SK-N-SH (cell line): ENCODE results near the gene LRCH2. TPM values are rescaled to one million over a fixed set of nuclear protein-coding genes. Genes with fewer than 3 reads are reported as not detected.

Experiments
- CTCF ChIA-PET: fragments of 300-600, 350-600 bp; formaldehyde crosslinking; extraction: SDS; loops from one replicate; lab custom pipeline; 2021; lab: Yijun Ruan, JAX
- POLR2A ChIA-PET: fragments of 350-600 bp; sonication (Branson Sonifier 250); formaldehyde crosslinking; extraction: SDS; loops from one replicate; lab custom pipeline; 2020; ENCODE audit warnings: antibody characterized with exemption, inconsistent platforms; lab: Yijun Ruan, JAX
- DNase-seq: peaks from one replicate; pipeline ENCODE4 v3.0.0; 2012
- H2AFZ ChIP-seq: fragments of 200-600 bp; sonication (generic); 2 replicates; pipeline ENCODE4 v1.8.1; 2016; ENCODE audit warnings: antibody characterized with exemption, mild to moderate bottlenecking, low read depth
- H3F3A ChIP-seq: fragments of 200-600 bp; sonication (generic); replicated peaks from 2 replicates; pipeline ENCODE3; 2016; ENCODE audit warnings: antibody characterized with exemption, mild to moderate bottlenecking; ENCODE audit not compliant: insufficient read depth
- H3K27ac ChIP-seq, 2 experiments: fragments of 200-500 bp in 1 of 2; fragments of 200-600 bp in 1 of 2; sonication (Bioruptor generic) in 1 of 2; sonication (generic), shearing (Covaris generic) in 1 of 2; 2 replicates each; pipeline versions ENCODE4 v1.5.1 to v1.6.1; 2014 to 2016; ENCODE audit warnings: low read depth in 2 of 2, inconsistent platforms in 1 of 2, low read length in 1 of 2, mild to moderate bottlenecking in 1 of 2, mixed read lengths in 1 of 2
- H3K27me3 ChIP-seq: fragments of 200-600 bp; sonication (generic), shearing (Covaris generic); 2 replicates; pipeline ENCODE4 v1.6.1; 2016; ENCODE audit warnings: mixed run types; ENCODE audit not compliant: insufficient read depth
- H3K36me3 ChIP-seq, 2 experiments: fragments of 200-500 bp in 1 of 2; fragments of 200-600 bp in 1 of 2; sonication (Bioruptor generic) in 1 of 2; sonication (generic) in 1 of 2; replicated peaks in 1 of 2; 2 replicates each; pipeline versions ENCODE3 to v1.5.1; 2014 to 2016; ENCODE audit warnings: low read length in 1 of 2, mild to moderate bottlenecking in 1 of 2; ENCODE audit not compliant: insufficient read depth in 2 of 2, control insufficient read depth in 1 of 2
- H3K4me1 ChIP-seq, 2 experiments: fragments of 200-500 bp in 1 of 2; fragments of 200-600 bp in 1 of 2; sonication (Bioruptor generic) in 1 of 2; sonication (generic), shearing (Covaris generic) in 1 of 2; 2 replicates each; pipeline versions ENCODE4 v1.5.1 to v1.6.1; 2014 to 2016; ENCODE audit warnings: low read depth in 1 of 2, low read length in 1 of 2, mixed run types in 1 of 2; ENCODE audit not compliant: insufficient read depth in 2 of 2, control insufficient read depth in 1 of 2
- H3K4me2 ChIP-seq: fragments of 200-600 bp; sonication (generic), shearing (Covaris generic); 2 replicates; pipeline ENCODE4 v1.6.1; 2017; ENCODE audit warnings: mixed run types
- H3K4me3 ChIP-seq, 2 experiments: fragments of 200-500 bp in 1 of 2; fragments of 200-600 bp in 1 of 2; sonication (Bioruptor generic) in 1 of 2; sonication (generic), shearing (Covaris generic) in 1 of 2; 2 replicates each; pipeline versions ENCODE4 v1.5.1 to v1.8.1; 2014 to 2016; ENCODE audit warnings: low read depth in 2 of 2, inconsistent platforms in 1 of 2, low read length in 1 of 2, mild to moderate bottlenecking in 1 of 2, mixed read lengths in 1 of 2, moderate library complexity in 1 of 2
- H3K79me2 ChIP-seq: fragments of 200-600 bp; sonication (generic); 2 replicates; pipeline ENCODE4 v1.8.1; 2017; ENCODE audit warnings: mild to moderate bottlenecking; ENCODE audit not compliant: insufficient read depth
- H3K9ac ChIP-seq: fragments of 200-600 bp; sonication (generic); 2 replicates; pipeline ENCODE4 v1.6.1; 2017; ENCODE audit warnings: mixed run types
- H3K9me2 ChIP-seq: fragments of 200-600 bp; sonication (generic); 2 replicates; pipeline ENCODE4 v1.6.1; 2017; ENCODE audit warnings: mixed run types
- H3K9me3 ChIP-seq: fragments of 200-600 bp; sonication (generic); 2 replicates; pipeline ENCODE4 v1.6.1; 2017; ENCODE audit warnings: mixed run types, mild to moderate bottlenecking, moderate library complexity
- H4K20me1 ChIP-seq: fragments of 200-600 bp; sonication (generic); 2 replicates; pipeline ENCODE4 v1.6.1; 2017; ENCODE audit warnings: mild to moderate bottlenecking, mixed run types; ENCODE audit not compliant: insufficient read depth
- ELF1 ChIP-seq: IDR thresholded peaks from 2 replicates; pipeline ENCODE4 v1.4.0; 2012
- EZH2phosphoT487 ChIP-seq: fragments of 200-600 bp; sonication (generic); IDR thresholded peaks from 2 replicates; pipeline ENCODE4 v1.6.1; 2017; ENCODE audit warnings: low read depth, mixed run types, mild to moderate bottlenecking, antibody characterized with exemption, moderate library complexity, borderline replicate concordance
- FOSL2 ChIP-seq: IDR thresholded peaks from 2 replicates; pipeline ENCODE4 v1.4.0; 2012; ENCODE audit warnings: low read depth, mild to moderate bottlenecking, moderate library complexity, borderline replicate concordance
- FOXJ3 ChIP-seq: sonication (generic); formaldehyde crosslinking; IDR thresholded peaks from 2 replicates; pipeline ENCODE4 v1.5.1; 2020; ENCODE audit warnings: mild to moderate bottlenecking, missing genetic modification reagents
- GATA2 ChIP-seq: sonication (generic); formaldehyde crosslinking; IDR thresholded peaks from 2 replicates; pipeline ENCODE4 v1.5.0; 2020; ENCODE audit warnings: mild to moderate bottlenecking, missing genetic modification reagents
- JUND ChIP-seq: IDR thresholded peaks from 2 replicates; pipeline ENCODE4 v1.4.0; 2012
- MEF2A ChIP-seq: IDR thresholded peaks from 2 replicates; pipeline ENCODE4 v1.4.0; 2012; ENCODE audit warnings: low read depth, borderline replicate concordance
- NFIC ChIP-seq: IDR thresholded peaks from 2 replicates; pipeline ENCODE4 v1.4.0; 2012; ENCODE audit warnings: borderline replicate concordance
- POLR2AphosphoS5 ChIP-seq: IDR thresholded peaks from 2 replicates; pipeline ENCODE4 v1.6.1; 2012; ENCODE audit warnings: low read depth, low read length
- RCOR1 ChIP-seq: fragments of 150-350 bp; IDR thresholded peaks from 2 replicates; pipeline ENCODE4 v1.6.1; 2017; ENCODE audit warnings: antibody characterized with exemption, low read length
- RXRA ChIP-seq: IDR thresholded peaks from 2 replicates; pipeline ENCODE4 v1.4.0; 2012; ENCODE audit warnings: low read depth, mild to moderate bottlenecking, borderline replicate concordance
- SIN3A ChIP-seq: IDR thresholded peaks from 2 replicates; pipeline ENCODE4 v1.6.1; 2012; ENCODE audit warnings: low read depth, mild to moderate bottlenecking, low read length, moderate library complexity, borderline replicate concordance
- TCF12 ChIP-seq: IDR thresholded peaks from 2 replicates; pipeline ENCODE4 v1.4.0; 2012
- YY1 ChIP-seq: IDR thresholded peaks from 2 replicates; pipeline ENCODE4 v1.4.0; 2012; ENCODE audit warnings: low read depth, mild to moderate bottlenecking
- WGBS: methylation state at CpG from one replicate; pipeline ENCODE4 v1.1.6; 2017; ENCODE audit warnings: low lambda C conversion rate; 5-methylcytosine and 5-hydroxymethylcytosine counted together
- polyA plus RNA-seq, 3 experiments: library from polyadenylated mRNA; depleted of rRNA; stranded (reverse); fragments of >200 nt; gene quantifications; 2 replicates each; pipeline ENCODE4 v1.2.3, GENCODE V29; 2012
- TF ChIP-seq, protein P1 (sequence below): fragments of 150-350 bp; IDR thresholded peaks from 2 replicates; pipeline ENCODE4 v1.6.1; 2016; ENCODE audit warnings: mild to moderate bottlenecking, low read depth, low read length
- TF ChIP-seq, protein P2 (sequence below): IDR thresholded peaks from 2 replicates; pipeline ENCODE4 v1.4.0; 2012; ENCODE audit warnings: low read depth, borderline replicate concordance
- TF ChIP-seq, protein P3 (sequence below): IDR thresholded peaks from 2 replicates; pipeline ENCODE4 v1.4.0; 2012; ENCODE audit warnings: low read depth
- TF ChIP-seq, protein P4 (sequence below): fragments of 200-600 bp; sonication (generic); IDR thresholded peaks from 2 replicates; pipeline ENCODE4 v1.6.1; 2017; ENCODE audit warnings: antibody characterized with exemption, mild to moderate bottlenecking, moderate library complexity

LRCH2 gene
- polyA plus RNA-seq, 1 of the 3 experiments (the other 2 are of a cell fraction), result 1.7 TPM

DNA sequence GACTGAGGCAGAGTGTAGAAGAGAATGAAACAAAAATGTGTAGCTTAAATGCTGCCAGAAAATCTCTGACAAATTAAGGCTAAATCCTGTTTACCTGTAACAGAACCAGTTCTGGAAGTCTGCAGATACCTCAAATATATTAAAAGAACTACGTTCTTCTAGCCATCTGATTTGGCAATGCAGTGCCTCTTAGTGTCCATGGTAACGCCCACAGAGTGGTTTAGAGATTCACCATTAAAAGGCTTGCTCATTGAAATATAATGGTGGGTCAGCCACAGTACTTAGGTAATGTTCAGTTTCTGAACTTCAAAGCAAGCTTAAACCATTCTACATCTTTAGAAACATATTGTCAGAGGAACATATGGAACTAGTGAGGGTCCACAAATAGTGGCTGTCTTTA is 32.4 kb upstream of the LRCH2 start:
- Histone ChIP-seq H3K9me3 (no peaks in the 10 kb centered on the region), H3K79me2 (no peaks in the 10 kb centered on the region), H3K27me3 (no peaks in the 10 kb centered on the region), H3K4me3 (no peak overlapping the region), H3K36me3 (no peaks in the 10 kb centered on the region), H3K9ac (no peak overlapping the region), H4K20me1 (no peaks in the 10 kb centered on the region), H2AFZ (no peak overlapping the region), H3F3A (no peaks in the 10 kb centered on the region), H3K27ac (no peak overlapping the region), H3K4me1 (no peaks in the 10 kb centered on the region), H3K4me2 (no peak overlapping the region), H3K9me2 (no peaks in the 10 kb centered on the region)
- 31% methylated on average over 2 of the region's 2 CpGs for WGBS
- POLR2A ChIA-PET, result no interaction called here
- CTCF ChIA-PET, result no interaction called here
- TF ChIP-seq, protein P1, sequence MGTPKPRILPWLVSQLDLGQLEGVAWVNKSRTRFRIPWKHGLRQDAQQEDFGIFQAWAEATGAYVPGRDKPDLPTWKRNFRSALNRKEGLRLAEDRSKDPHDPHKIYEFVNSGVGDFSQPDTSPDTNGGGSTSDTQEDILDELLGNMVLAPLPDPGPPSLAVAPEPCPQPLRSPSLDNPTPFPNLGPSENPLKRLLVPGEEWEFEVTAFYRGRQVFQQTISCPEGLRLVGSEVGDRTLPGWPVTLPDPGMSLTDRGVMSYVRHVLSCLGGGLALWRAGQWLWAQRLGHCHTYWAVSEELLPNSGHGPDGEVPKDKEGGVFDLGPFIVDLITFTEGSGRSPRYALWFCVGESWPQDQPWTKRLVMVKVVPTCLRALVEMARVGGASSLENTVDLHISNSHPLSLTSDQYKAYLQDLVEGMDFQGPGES, result no peak
- TF ChIP-seq MEF2A (no peak), SIN3A (no peak), NFIC (no peak), ELF1 (no peak), JUND (no peak), YY1 (no peak), FOXJ3 (CRISPR knock-in tag) (no peak), GATA2 (no peak), EZH2phosphoT487 (no peak), TCF12 (no peak)
- TF ChIP-seq, protein P2, sequence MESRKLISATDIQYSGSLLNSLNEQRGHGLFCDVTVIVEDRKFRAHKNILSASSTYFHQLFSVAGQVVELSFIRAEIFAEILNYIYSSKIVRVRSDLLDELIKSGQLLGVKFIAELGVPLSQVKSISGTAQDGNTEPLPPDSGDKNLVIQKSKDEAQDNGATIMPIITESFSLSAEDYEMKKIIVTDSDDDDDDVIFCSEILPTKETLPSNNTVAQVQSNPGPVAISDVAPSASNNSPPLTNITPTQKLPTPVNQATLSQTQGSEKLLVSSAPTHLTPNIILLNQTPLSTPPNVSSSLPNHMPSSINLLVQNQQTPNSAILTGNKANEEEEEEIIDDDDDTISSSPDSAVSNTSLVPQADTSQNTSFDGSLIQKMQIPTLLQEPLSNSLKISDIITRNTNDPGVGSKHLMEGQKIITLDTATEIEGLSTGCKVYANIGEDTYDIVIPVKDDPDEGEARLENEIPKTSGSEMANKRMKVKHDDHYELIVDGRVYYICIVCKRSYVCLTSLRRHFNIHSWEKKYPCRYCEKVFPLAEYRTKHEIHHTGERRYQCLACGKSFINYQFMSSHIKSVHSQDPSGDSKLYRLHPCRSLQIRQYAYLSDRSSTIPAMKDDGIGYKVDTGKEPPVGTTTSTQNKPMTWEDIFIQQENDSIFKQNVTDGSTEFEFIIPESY, result no peak
- TF ChIP-seq, protein P3, sequence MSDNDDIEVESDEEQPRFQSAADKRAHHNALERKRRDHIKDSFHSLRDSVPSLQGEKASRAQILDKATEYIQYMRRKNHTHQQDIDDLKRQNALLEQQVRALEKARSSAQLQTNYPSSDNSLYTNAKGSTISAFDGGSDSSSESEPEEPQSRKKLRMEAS, result no peak
- TF ChIP-seq, protein P4, sequence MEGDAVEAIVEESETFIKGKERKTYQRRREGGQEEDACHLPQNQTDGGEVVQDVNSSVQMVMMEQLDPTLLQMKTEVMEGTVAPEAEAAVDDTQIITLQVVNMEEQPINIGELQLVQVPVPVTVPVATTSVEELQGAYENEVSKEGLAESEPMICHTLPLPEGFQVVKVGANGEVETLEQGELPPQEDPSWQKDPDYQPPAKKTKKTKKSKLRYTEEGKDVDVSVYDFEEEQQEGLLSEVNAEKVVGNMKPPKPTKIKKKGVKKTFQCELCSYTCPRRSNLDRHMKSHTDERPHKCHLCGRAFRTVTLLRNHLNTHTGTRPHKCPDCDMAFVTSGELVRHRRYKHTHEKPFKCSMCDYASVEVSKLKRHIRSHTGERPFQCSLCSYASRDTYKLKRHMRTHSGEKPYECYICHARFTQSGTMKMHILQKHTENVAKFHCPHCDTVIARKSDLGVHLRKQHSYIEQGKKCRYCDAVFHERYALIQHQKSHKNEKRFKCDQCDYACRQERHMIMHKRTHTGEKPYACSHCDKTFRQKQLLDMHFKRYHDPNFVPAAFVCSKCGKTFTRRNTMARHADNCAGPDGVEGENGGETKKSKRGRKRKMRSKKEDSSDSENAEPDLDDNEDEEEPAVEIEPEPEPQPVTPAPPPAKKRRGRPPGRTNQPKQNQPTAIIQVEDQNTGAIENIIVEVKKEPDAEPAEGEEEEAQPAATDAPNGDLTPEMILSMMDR, result no peak
- DNase-seq, result no peak

DNA sequence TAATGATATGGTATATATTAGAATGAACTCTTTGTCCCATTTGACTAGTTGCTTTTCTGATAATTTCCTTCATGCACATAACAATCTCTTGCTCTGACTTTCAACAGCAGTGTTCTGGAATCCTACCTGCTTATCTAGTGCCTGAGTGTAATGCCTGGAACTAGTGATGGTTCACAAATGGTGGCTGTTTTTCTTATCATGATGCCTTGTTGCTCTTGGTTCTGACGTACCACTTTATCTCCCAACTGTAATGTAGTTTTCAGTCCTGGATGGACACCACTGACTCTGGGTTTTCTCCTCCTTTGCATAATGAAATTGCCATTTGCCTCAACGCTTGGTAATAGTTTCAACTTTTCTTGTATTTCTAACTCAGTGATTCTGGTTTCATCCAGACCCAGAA is 30.1 kb upstream of the LRCH2 start:
- Histone ChIP-seq H3K9me3 (no peaks in the 10 kb centered on the region), H3K4me1 (no peaks in the 10 kb centered on the region), H3K79me2 (no peaks in the 10 kb centered on the region), H3F3A (no peaks in the 10 kb centered on the region), H3K4me2 (no peak overlapping the region), H3K27me3 (no peaks in the 10 kb centered on the region), H3K9me2 (no peaks in the 10 kb centered on the region), H3K27ac (no peak overlapping the region), H3K9ac (no peak overlapping the region), H2AFZ (no peak overlapping the region), H3K4me3 (no peak overlapping the region), H3K36me3 (no peaks in the 10 kb centered on the region), H4K20me1 (no peaks in the 10 kb centered on the region)
- TF ChIP-seq GATA2, result peak; percentile 44; the same call in 1 of the 2 replicates
- no peak for TF ChIP-seq FOSL2
- no peak for TF ChIP-seq RXRA
- TF ChIP-seq POLR2AphosphoS5, result no peak
- TF ChIP-seq, protein P3, result no peak
- peak; percentile 54; the same call in 1 of the 2 replicates for TF ChIP-seq RCOR1
- no peak for TF ChIP-seq SIN3A
- DNase-seq, result peak; percentile 15
- WGBS, result 43% methylated on average over 2 of the region's 2 CpGs
- POLR2A ChIA-PET, result no interaction called here
- CTCF ChIA-PET, result interaction anchor here (0.9 to 1.9 kb wide), 2 partner anchors 8 to 20 kb away, joined by 3 to 4 read pairs; no protein-coding TSS in a partner anchor
